ENCODE measurements around the gene LHFPL6. TPM values are rescaled to one million over a fixed set of nuclear protein-coding genes. Genes with fewer than 3 reads are reported as not detected.

Gene LHFPL6
- total RNA-seq, 1 donor from 2014 or later: 31.8 TPM

GRCh38 chr13:39311619-39312018 is 291.4 kb downstream of the LHFPL6 start:
- no peak for DNase-seq (ENCODE audit: low read depth in 2 of 2)

DNA sequence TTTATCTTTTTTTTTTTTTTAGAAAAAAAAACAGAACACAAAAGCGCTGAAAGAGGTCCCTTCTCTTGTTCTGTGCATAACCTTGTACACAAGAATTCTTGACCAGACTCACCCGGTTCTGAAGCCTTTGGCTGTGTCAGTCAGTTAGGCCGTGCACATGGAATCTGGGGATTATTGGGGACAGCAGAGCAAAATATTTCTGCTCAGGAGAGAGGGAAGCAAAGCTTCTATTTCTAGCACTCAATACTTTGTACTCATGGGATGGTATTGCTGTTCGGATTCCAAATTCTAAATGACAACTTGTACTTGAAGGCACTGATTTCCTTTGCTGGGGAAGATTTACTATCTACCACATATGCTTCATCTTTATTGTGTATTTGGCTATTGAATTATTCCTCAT is 292.0 kb downstream of the LHFPL6 start:
- no peak for DNase-seq (ENCODE audit: low read depth in 2 of 2)

DNA sequence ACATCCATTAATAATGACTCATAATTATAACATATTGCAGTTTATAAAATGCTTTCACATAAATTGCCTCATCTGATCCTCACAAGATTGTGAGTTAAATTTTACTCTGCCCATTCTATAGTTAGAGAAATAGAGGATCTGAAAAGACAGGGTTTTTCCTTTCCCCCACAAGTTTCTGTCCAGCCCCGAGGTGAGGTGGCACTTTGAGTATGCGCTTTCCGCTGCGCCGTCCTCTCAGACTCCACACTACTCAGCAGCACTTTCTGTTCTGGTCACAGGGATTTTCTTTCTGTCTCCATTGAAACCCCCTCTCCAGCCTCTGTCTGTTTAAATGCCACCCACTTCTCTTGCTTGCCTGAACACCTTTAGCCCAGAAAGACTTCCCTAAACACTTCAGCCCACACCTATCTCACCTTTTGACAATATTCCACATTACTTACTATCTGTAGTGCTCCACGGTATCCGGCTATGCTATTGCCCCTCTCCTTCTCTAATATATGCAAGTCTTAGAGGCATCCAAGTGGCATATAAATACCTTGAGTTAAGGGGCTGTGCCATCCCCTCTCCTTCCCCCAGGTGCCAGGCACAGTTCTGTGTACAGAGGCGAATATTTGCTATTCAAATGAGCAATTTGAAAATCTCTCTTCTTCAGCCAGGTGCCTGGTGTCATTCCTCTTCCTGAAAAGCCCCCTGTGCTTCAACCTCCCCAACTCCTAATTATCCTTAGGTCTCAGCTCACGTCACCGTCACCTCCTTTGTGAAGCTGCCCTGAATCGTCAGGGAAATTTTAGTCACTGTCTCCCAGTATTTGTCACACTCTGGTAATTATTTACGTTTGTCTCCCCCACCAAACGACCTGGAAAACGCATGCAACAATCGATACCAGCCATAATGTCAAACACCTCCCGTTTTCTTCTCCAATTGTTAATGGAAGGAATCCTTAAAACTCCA is 296.1 kb downstream of the LHFPL6 start:
- no peak for DNase-seq (ENCODE audit: low read depth in 2 of 2)

DNA sequence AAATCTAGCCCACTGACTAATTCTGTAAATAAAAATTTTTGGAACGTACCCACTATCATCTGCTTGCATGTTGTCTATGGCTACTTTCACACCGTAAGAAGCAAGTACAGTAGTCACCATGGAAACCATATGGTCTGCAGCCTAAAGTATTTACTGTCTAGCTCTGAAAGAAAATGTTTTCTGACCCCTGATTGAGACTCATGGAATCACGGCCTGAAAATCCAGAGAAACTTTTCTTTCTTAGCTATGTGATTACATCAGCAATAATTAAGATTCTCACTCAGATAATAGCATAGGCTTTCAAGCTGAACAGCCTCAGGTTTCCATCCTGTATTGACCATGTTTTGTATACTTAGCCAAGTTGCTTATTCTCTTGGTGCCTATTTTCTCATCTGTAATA is 300.2 kb downstream of the LHFPL6 start:
- DNase-seq (ENCODE audit: low read depth in 2 of 2): no peak

DNA sequence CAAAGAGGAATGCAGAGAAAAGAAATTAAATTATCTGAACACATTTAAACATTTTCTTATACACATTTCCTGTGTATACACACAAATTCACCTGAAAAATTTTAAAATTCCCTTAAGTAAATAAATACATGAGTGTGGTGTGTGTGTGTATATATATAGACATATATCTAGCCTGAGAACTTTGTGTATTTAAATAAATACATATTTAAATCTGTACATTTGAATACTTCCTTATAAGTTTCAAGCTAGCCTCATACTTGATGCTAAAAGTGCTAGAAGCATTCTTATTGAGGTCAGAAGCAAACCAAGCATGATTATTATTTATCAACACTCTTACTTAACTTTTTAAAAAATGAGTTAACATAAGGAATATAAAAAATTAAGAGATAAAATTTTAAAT is 304.0 kb downstream of the LHFPL6 start:
- DNase-seq (ENCODE audit: low read depth in 2 of 2): no peak

GRCh38 chr13:39297664-39298171 is 305.3 kb downstream of the LHFPL6 start:
- DNase-seq (ENCODE audit: low read depth in 2 of 2): no peak

DNA sequence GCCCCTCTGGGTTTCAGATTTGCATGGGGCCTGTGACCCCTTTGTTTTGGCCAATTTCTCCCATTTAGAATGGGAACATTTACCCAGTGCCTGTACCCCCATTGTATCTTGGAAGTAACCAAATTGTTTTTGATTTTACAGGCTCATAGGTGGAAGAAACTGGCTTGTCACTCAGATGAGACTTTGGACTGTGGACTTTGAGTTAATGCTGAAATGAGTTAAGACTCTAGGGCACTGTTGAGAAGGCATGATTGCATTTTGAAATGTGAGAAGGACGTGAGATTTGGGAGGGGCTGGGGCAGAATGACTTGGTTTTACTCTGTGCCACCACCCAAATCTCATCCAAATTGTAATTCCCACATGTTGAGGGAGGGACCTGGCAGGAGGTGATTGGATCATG is 306.0 kb downstream of the LHFPL6 start:
- DNase-seq (ENCODE audit: low read depth in 2 of 2): no peak

GRCh38 chr13:39296193-39296592 is 306.8 kb downstream of the LHFPL6 start:
- no peak for DNase-seq (ENCODE audit: low read depth in 2 of 2)

Other genes with a start within 250 kb of the LHFPL6 start
- gene COG6, start 52.5 kb upstream of the LHFPL6 start, total RNA-seq: 14.0 and 16.8 TPM in 2 replicates